Measurements from ENCODE around the gene SH2D4B.

The SH2D4B gene

DNA sequence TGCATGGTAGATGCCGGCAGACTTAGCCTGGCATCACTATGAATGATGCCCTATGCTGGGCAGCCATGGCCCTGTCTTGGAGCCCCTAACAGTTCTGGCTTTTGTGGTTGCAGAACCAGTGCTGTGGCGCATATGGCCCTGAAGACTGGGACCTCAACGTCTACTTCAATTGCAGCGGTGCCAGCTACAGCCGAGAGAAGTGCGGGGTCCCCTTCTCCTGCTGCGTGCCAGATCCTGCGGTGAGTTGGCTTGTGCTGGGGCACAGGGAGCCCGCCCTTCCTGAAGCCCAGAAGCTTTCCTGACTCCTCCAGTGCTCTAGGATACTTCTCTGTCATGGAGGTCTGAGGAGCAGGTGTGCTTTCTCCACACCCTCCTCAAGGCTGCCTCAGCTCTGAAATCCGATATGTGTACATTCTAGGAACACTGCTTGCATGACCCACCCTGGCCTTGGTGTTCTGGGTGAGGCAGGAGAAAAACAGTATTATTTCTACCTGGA, 25.6 kb upstream of the SH2D4B start:
- no peak overlapping the region for H2AFZ ChIP-seq (ENCODE audit: low read length)
- no peaks in the 10 kb centered on the region for H3K4me1 ChIP-seq (ENCODE audit: insufficient read depth, low read length, severe bottlenecking)
- H3K36me3 ChIP-seq (ENCODE audit: insufficient read depth, low read length) = peaks cover 77% of the 10 kb centered on the region
- no peaks in the 10 kb centered on the region for H3K9me2 ChIP-seq (ENCODE audit: low read depth, low read length)
- no peaks in the 10 kb centered on the region for H3K27me3 ChIP-seq (ENCODE audit: insufficient read depth, low read length)
- no peak overlapping the region for H3K9ac ChIP-seq (ENCODE audit: low read length)
- TF ChIP-seq, protein P1, sequence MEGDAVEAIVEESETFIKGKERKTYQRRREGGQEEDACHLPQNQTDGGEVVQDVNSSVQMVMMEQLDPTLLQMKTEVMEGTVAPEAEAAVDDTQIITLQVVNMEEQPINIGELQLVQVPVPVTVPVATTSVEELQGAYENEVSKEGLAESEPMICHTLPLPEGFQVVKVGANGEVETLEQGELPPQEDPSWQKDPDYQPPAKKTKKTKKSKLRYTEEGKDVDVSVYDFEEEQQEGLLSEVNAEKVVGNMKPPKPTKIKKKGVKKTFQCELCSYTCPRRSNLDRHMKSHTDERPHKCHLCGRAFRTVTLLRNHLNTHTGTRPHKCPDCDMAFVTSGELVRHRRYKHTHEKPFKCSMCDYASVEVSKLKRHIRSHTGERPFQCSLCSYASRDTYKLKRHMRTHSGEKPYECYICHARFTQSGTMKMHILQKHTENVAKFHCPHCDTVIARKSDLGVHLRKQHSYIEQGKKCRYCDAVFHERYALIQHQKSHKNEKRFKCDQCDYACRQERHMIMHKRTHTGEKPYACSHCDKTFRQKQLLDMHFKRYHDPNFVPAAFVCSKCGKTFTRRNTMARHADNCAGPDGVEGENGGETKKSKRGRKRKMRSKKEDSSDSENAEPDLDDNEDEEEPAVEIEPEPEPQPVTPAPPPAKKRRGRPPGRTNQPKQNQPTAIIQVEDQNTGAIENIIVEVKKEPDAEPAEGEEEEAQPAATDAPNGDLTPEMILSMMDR (IDR thresholded peaks at IDR 0.05; ENCODE audit: low read length) = no peak
- no peak for TF ChIP-seq EZH2 (IDR thresholded peaks at IDR 0.05; ENCODE audit: borderline replicate concordance, low read length)
- no peak overlapping the region for H3K4me2 ChIP-seq (ENCODE audit: low read length)
- no peaks in the 10 kb centered on the region for H3K9me3 ChIP-seq (ENCODE audit: low read length)
- H4K20me1 ChIP-seq (ENCODE audit: insufficient read depth, low read length) = no peaks in the 10 kb centered on the region
- H3K27ac ChIP-seq (ENCODE audit: low read depth, low read length, poor library complexity, severe bottlenecking) = no peak overlapping the region
- H3F3A ChIP-seq (ENCODE audit: insufficient read depth, low read length) = no peaks in the 10 kb centered on the region
- no peaks in the 10 kb centered on the region for H3K79me2 ChIP-seq (ENCODE audit: insufficient read depth, low read length)
- H3K4me3 ChIP-seq (ENCODE audit: low read depth, low read length, poor library complexity, severe bottlenecking) = no peak overlapping the region

DNA sequence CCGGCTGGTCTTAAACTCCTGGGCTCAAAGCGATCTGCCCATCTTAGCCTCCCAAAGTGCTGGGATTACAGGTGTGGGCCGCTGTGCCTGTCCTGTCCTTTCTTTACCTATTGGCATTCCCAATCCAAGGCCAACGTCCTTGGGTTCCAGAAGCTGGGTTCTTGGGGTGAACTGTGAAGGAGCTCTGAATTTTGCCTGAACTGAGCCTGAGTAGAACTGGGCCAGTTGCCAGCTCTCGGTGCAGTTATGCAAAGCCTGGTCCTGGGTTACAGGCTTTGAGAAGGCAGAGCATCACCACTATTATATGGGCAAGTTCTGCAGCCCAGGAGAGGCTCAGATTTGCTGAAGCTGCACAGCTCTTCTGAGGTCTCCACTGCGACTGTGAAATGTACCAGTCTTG, 24.6 kb upstream of the SH2D4B start:
- Histone ChIP-seq H3K9me3 (ENCODE audit: low read length) (no peaks in the 10 kb centered on the region), H2AFZ (ENCODE audit: low read length) (no peak overlapping the region), H3F3A (ENCODE audit: insufficient read depth, low read length) (no peaks in the 10 kb centered on the region), H3K36me3 (ENCODE audit: insufficient read depth, low read length) (peaks cover 80% of the 10 kb centered on the region), H4K20me1 (ENCODE audit: insufficient read depth, low read length) (no peaks in the 10 kb centered on the region), H3K27ac (ENCODE audit: low read depth, low read length, poor library complexity, severe bottlenecking) (no peak overlapping the region), H3K9ac (ENCODE audit: low read length) (no peak overlapping the region), H3K4me2 (ENCODE audit: low read length) (no peak overlapping the region), H3K4me1 (ENCODE audit: insufficient read depth, low read length, severe bottlenecking) (no peaks in the 10 kb centered on the region), H3K79me2 (ENCODE audit: insufficient read depth, low read length) (no peaks in the 10 kb centered on the region), H3K4me3 (ENCODE audit: low read depth, low read length, poor library complexity, severe bottlenecking) (no peak overlapping the region), H3K9me2 (ENCODE audit: low read depth, low read length) (no peaks in the 10 kb centered on the region), H3K27me3 (ENCODE audit: insufficient read depth, low read length) (no peaks in the 10 kb centered on the region)
- no peak for TF ChIP-seq EZH2 (IDR thresholded peaks at IDR 0.05; ENCODE audit: borderline replicate concordance, low read length)
- TF ChIP-seq, protein P1 (IDR thresholded peaks at IDR 0.05; ENCODE audit: low read length) = no peak

DNA sequence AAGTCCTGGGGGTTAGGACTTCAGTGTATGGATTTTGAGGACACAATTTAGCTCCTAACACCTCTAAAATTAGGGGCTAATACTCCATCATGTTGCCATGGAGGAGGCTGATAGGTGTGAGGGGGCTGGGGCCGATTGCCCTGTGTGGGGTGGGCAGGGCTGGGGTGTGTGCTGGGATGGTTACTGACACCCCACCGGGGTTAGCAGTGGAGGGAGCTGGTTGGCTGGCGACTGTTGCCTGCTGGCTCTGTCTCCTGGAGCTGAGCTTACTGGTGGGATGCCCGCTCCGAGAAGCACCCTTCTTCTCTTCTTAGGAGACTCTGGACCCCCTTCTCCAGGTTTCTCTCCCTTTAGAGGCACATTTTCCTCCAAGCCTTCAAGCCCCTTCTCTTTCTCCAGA, 22.2 kb upstream of the SH2D4B start:
- TF ChIP-seq, protein P1 (IDR thresholded peaks at IDR 0.05; ENCODE audit: low read length) = no peak
- no peak for TF ChIP-seq EZH2 (IDR thresholded peaks at IDR 0.05; ENCODE audit: borderline replicate concordance, low read length)
- no peaks in the 10 kb centered on the region for H3K4me1 ChIP-seq (ENCODE audit: insufficient read depth, low read length, severe bottlenecking)
- no peak overlapping the region for H3K9ac ChIP-seq (ENCODE audit: low read length)
- H3K79me2 ChIP-seq (ENCODE audit: insufficient read depth, low read length) = no peaks in the 10 kb centered on the region
- no peak overlapping the region for H2AFZ ChIP-seq (ENCODE audit: low read length)
- H3K27me3 ChIP-seq (ENCODE audit: insufficient read depth, low read length) = no peaks in the 10 kb centered on the region
- H3F3A ChIP-seq (ENCODE audit: insufficient read depth, low read length) = no peaks in the 10 kb centered on the region
- H3K4me2 ChIP-seq (ENCODE audit: low read length) = no peak overlapping the region
- H3K36me3 ChIP-seq (ENCODE audit: insufficient read depth, low read length) = peaks cover 71% of the 10 kb centered on the region
- no peak overlapping the region for H3K27ac ChIP-seq (ENCODE audit: low read depth, low read length, poor library complexity, severe bottlenecking)
- H3K4me3 ChIP-seq (ENCODE audit: low read depth, low read length, poor library complexity, severe bottlenecking) = no peak overlapping the region
- no peaks in the 10 kb centered on the region for H4K20me1 ChIP-seq (ENCODE audit: insufficient read depth, low read length)
- H3K9me2 ChIP-seq (ENCODE audit: low read depth, low read length) = no peaks in the 10 kb centered on the region
- H3K9me3 ChIP-seq (ENCODE audit: low read length) = no peaks in the 10 kb centered on the region

Measured in OCI-LY1 (cell line).